ENCODE measurements around the gene ERLEC1.

GRCh38 chr2:53769318-53769945 is 17.4 kb upstream of the ERLEC1 start:
- TF ChIP-seq EZH2 (IDR thresholded peaks at IDR 0.05; ENCODE audit: low read depth), result no peak
- no peak for TF ChIP-seq CTCF (conservative IDR thresholded peaks at IDR 0.05)

Data from PC-9 (cell line).